Spleen (tissue), 11 donors: ENCODE data around the gene PDXK. TPM values are rescaled to one million over a fixed set of nuclear protein-coding genes. Genes with fewer than 3 reads are reported as not detected.

Source experiments
- DNase-seq: peaks from one replicate; pipeline ENCODE4 v3.0.0-alpha.2; 2020
- H3K27ac ChIP-seq, 8 donors: fragments of 200-600 bp; sonication (generic) in 7 of 8; 1 replicate in 4 of 8; 2 replicates in 4 of 8; pipeline versions ENCODE4 v1.5.0 to v1.8.0; 2016 to 2021; ENCODE audit warnings: inconsistent platforms in 4 of 8, mild to moderate bottlenecking in 4 of 8, moderate library complexity in 1 of 8
- H3K27me3 ChIP-seq, 7 donors: fragments of 200-600 bp; sonication (generic) in 6 of 7; replicated peaks in 1 of 7; 1 replicate in 4 of 7; 2 replicates in 3 of 7; pipeline versions ENCODE4 v1.5.0 to v1.8.0; 2016 to 2021; ENCODE audit warnings: inconsistent platforms in 3 of 7, mild to moderate bottlenecking in 1 of 7
- H3K36me3 ChIP-seq, 6 donors: fragments of 200-600 bp; sonication (generic) in 5 of 6; 1 replicate in 4 of 6; 2 replicates in 2 of 6; pipeline versions ENCODE4 v1.5.0 to v1.8.0; 2016 to 2021; ENCODE audit warnings: inconsistent platforms in 2 of 6
- H3K4me1 ChIP-seq, 6 donors: fragments of 200-600 bp; sonication (generic) in 5 of 6; 1 replicate in 3 of 6; 2 replicates in 3 of 6; pipeline versions ENCODE4 v1.5.0 to v1.8.0; 2016 to 2021; ENCODE audit warnings: inconsistent platforms in 3 of 6
- H3K4me3 ChIP-seq, 8 donors: fragments of 200-600 bp; sonication (generic) in 7 of 8; 1 replicate in 4 of 8; 2 replicates in 4 of 8; pipeline versions ENCODE4 v1.5.0 to v1.8.0; 2016 to 2021; ENCODE audit warnings: inconsistent platforms in 4 of 8, mild to moderate bottlenecking in 4 of 8, moderate library complexity in 2 of 8
- H3K9me3 ChIP-seq, 8 donors: fragments of 200-600 bp; sonication (generic) in 7 of 8; 1 replicate in 4 of 8; 2 replicates in 4 of 8; pipeline versions ENCODE4 v1.5.0 to v1.8.0; 2016 to 2021; ENCODE audit warnings: inconsistent platforms in 4 of 8
- POLR2A ChIP-seq, 3 donors: fragments of 450-650 bp; IDR thresholded peaks; one replicate each; pipeline ENCODE4 v1.5.1; 2017; ENCODE audit warnings: antibody characterized with exemption in 3 of 3, mild to moderate bottlenecking in 1 of 3
- POLR2AphosphoS5 ChIP-seq, 3 donors: sonication (generic); formaldehyde crosslinking; IDR thresholded peaks; one replicate each; pipeline ENCODE4 v1.5.1; 2017; ENCODE audit warnings: antibody characterized with exemption in 3 of 3
- WGBS, 5 donors: extraction: QIAGEN DNeasy Blood & Tissue Kit in 3 of 5; methylation state at CpG; one replicate each; pipeline versions ENCODE4 v1.1.5 to v1.1.7; 2013 to 2018; 5-methylcytosine and 5-hydroxymethylcytosine counted together
- intact Hi-C: fragments of 100-400 bp; cut with DNase I; formaldehyde crosslinking; loops from one replicate; pipeline ENCODE4 v1.15.0; 2023; ENCODE audit warnings: low total_unique reads
- polyA plus RNA-seq, 3 donors: library from polyadenylated mRNA; stranded (reverse); fragments of 200-250 nt; gene quantifications; one replicate each; pipeline ENCODE4 v1.2.1, GENCODE V29; 2013
- total RNA-seq, 7 donors: library from RNA; depleted of rRNA in 3 of 7; stranded (reverse); fragments of >200 nt in 3 of 7; fragmentation: NEBNext Ultra II Directional in 4 of 7; extraction: Animal tissue kit (Norgen Biotek cat#: 25700) in 4 of 7; gene quantifications; one replicate each; pipeline versions ENCODE4 v1.1.0 to v1.2.1, GENCODE V29; 2016 to 2021
- TF ChIP-seq, protein P1 (sequence below), 11 experiments: fragments of 200-600 bp in 7 of 11; fragments of 450-650 bp in 4 of 11; sonication (generic) in 4 of 11; IDR thresholded peaks in 8 of 11; conservative IDR thresholded peaks in 3 of 11; 1 replicate in 7 of 11; 2 replicates in 4 of 11; pipeline versions ENCODE4 v1.4.0 to v1.8.0; 2016 to 2021; ENCODE audit warnings: antibody characterized with exemption in 11 of 11, inconsistent platforms in 4 of 11, mild to moderate bottlenecking in 1 of 11
- donor health status: healthy with polysubstance abuse.
- donor health status: DM: no; HTN: no; CAD: no; lungs with moderate emphysema.
- donor health status: DM: no; HTN: no; CAD: no.
- donor health status: Bipolar disorder and iron deficiency.
- donor health status: healthy.
- donor health status: DM: no; HTN: no; CAD: no.
- donor health status: DM: yes; HTN: yes; CAD: no.

Gene PDXK
- total and polyA plus RNA-seq, 10 donors, result 17.9 to 82.9 (median 51.0) TPM

DNA sequence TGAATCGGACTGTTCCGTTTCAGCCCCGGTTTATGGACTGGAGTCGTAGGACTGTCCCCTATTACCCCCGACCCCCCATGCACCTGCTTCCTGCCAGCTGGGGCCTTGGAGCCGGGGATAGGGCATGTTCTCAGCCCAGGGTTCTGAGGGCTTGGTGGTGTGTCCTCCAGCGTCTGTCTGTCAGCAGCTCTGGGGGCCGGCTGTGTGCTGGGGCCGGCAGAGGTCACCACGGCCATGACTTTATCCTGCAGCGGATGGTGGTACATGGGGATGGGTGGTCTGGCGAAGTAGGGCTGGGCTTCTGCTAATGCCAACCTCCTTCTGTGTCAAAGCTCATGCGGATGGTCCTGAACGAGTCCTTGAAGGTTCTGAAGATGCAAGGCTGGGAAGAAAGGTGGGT is 75.9 kb downstream of the PDXK start:
- WGBS, 5 donors, result 86 to 99% (median 91%) methylated on average over 12 to 14 of the region's 14 CpGs
- peaks cover 13 to 33% (median 16%) of the 10 kb centered on the region in 6 donors for H3K4me1 ChIP-seq
- H3K9me3 ChIP-seq, result no peaks in the 10 kb centered on the region
- intact Hi-C loops, result no loop called here
- H3K27me3 ChIP-seq, result no peaks in the 10 kb centered on the region
- H3K27ac ChIP-seq, result no peak overlapping the region
- DNase-seq, result peak; percentile 66
- TF ChIP-seq POLR2AphosphoS5 (IDR thresholded peaks at IDR 0.05), result peak in 2 of 3 donors; percentile 5 to 12
- TF ChIP-seq POLR2A (IDR thresholded peaks at IDR 0.05), result no peak
- H3K4me3 ChIP-seq, result no peak overlapping the region
- peaks cover 4 to 88% (median 84%) of the 10 kb centered on the region in 6 donors for H3K36me3 ChIP-seq

DNA sequence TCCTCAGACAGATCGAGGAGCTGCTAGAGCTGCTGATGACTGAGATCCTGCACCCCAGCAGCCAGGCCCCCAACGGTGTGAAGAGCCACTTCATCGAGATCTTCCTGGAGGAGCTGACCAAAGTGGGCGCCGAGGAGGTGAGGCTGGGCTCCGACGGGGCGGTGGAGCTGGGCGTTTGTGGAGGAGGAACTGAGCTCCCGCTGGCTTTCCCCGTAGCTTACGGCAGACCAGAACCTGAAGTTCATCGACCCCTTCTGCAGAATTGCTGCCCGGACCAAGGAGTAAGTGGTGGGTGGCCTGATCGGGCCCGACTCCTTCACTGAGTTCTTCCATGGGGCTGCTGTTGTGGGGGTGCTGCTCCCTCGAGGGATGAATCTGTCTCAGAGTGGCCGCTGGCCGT is 78.5 kb downstream of the PDXK start:
- TF ChIP-seq, protein P1, sequence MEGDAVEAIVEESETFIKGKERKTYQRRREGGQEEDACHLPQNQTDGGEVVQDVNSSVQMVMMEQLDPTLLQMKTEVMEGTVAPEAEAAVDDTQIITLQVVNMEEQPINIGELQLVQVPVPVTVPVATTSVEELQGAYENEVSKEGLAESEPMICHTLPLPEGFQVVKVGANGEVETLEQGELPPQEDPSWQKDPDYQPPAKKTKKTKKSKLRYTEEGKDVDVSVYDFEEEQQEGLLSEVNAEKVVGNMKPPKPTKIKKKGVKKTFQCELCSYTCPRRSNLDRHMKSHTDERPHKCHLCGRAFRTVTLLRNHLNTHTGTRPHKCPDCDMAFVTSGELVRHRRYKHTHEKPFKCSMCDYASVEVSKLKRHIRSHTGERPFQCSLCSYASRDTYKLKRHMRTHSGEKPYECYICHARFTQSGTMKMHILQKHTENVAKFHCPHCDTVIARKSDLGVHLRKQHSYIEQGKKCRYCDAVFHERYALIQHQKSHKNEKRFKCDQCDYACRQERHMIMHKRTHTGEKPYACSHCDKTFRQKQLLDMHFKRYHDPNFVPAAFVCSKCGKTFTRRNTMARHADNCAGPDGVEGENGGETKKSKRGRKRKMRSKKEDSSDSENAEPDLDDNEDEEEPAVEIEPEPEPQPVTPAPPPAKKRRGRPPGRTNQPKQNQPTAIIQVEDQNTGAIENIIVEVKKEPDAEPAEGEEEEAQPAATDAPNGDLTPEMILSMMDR (IDR thresholded peaks at IDR 0.05 in 8 of 11, conservative IDR thresholded peaks at IDR 0.05 in 3 of 11), result no peak
- TF ChIP-seq POLR2AphosphoS5 (IDR thresholded peaks at IDR 0.05), result no peak
- TF ChIP-seq POLR2A (IDR thresholded peaks at IDR 0.05), result no peak
- Histone ChIP-seq H3K27me3 (no peaks in the 10 kb centered on the region), H3K4me3 (no peak overlapping the region), H3K36me3 (peaks cover 4 to 100% (median 99%) of the 10 kb centered on the region in 6 donors), H3K9me3 (no peaks in the 10 kb centered on the region), H3K4me1 (peaks cover 0 to 7% (median 0%) of the 10 kb centered on the region in 6 donors), H3K27ac (no peak overlapping the region)
- WGBS, 5 donors, result 90 to 100% (median 92%) methylated on average over 1 to 19 of the region's 19 CpGs
- peak; percentile 70 for DNase-seq
- intact Hi-C loops, result no loop called here

DNA sequence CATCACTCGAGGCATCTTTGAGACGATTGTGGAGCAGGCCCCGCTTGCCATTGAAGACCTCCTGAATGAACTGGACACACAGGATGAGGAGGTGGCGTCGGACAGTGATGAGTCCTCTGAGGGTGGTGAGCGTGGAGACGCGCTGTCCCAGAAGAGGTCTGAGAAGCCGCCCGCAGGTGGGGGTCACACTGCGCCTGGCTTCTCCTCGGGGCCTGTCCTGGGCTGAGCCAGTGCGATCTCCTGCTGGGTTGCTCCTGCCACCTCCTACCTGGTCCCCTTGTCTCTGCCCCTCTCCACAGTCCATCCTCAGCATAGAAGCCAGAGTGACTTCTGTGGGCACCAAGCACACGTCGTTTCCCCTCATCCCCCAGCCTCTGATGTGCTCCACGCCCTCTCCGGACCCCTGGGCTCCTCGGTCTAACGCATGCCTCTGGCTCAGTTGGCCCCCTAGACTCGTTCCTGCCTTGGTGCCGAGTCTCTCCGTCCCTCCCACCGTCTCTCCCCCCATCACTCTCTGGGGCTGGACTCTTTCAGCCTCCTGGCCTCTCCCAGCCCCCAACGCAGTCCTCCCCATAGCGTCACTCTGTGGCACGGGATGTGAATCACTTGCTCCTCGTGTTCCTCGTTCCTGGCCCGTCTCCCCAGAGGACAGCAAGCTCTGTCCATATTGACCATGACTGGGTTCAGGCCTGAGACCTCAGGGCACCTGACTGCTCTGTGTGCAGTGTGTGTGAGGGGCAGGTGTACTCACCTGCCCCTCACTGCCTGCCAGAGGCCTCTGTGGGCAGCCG is 79.2 kb downstream of the PDXK start:
- TF ChIP-seq, protein P1 (IDR thresholded peaks at IDR 0.05 in 8 of 11, conservative IDR thresholded peaks at IDR 0.05 in 3 of 11), result no peak
- TF ChIP-seq POLR2AphosphoS5 (IDR thresholded peaks at IDR 0.05), result peak in 1 of 3 donors; percentile 13
- Histone ChIP-seq H3K4me1 (peaks cover 0 to 4% (median 0%) of the 10 kb centered on the region in 6 donors), H3K9me3 (no peaks in the 10 kb centered on the region), H3K27me3 (no peaks in the 10 kb centered on the region), H3K27ac (no peak overlapping the region), H3K36me3 (peaks cover 4 to 100% (median 99%) of the 10 kb centered on the region in 6 donors), H3K4me3 (no peak overlapping the region)
- 91 to 95% (median 93%) methylated on average over 26 to 30 of the region's 30 CpGs for WGBS, 5 donors
- no peak for DNase-seq
- intact Hi-C loops, result no loop called here

DNA sequence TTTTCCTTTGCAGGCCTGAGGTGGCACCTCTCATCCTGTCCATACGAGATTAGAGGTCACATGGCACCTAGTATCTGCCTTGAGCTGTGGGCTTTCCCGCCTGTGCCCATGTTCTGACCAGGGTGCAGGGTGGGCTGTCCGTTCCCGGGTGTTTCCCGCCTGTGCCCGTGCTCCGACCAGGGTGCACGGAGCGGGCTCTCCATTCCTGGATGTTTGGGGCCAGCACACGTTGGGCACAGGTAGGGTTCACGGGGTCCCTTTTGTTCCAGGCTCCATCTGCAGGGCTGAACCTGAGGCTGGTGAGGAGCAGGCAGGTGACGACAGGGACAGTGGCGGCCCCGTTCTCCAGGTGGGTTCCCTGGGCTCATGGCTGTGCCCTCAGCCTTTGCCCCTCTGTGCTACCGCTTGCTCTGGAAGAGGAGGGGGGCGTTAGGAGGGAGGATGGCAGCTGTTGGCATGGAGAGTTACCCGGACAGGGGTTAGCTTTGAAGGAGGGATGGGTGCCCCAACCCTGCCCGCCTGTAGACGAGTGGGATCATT is 80.4 kb downstream of the PDXK start:
- Histone ChIP-seq H3K27me3 (no peaks in the 10 kb centered on the region), H3K27ac (no peak overlapping the region), H3K4me3 (no peak overlapping the region), H3K36me3 (peaks cover 4 to 100% (median 98%) of the 10 kb centered on the region in 6 donors), H3K9me3 (no peaks in the 10 kb centered on the region), H3K4me1 (peaks cover 0 to 8% (median under 1%) of the 10 kb centered on the region in 6 donors)
- intact Hi-C loops, result no loop called here
- 87 to 95% (median 91%) methylated on average over 19 of the region's 19 CpGs for WGBS, 5 donors
- TF ChIP-seq POLR2A (IDR thresholded peaks at IDR 0.05), result no peak
- peak in 1 of 3 donors; percentile 10 for TF ChIP-seq POLR2AphosphoS5 (IDR thresholded peaks at IDR 0.05)
- no peak for DNase-seq

DNA sequence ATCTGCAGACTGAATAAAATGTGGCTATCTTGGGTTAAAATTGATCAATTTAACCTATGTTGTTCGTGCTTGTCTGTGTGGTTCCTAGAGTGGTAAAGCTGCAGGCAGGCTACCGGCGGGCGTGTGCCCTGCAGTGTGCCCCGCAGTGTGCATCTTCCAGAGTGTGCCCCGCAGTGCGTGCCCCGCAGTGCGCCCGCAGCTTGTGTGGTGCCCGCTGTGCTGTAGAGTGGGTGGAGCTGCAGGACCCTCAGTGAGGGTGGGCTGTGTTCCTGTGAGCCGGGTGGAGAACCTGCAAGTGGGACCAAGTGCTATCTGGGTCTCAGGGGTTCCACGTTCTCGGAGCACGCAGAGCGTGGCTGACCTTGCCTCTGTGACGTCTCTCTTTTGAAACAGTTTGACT is 81.2 kb downstream of the PDXK start:
- no peak overlapping the region for H3K27ac ChIP-seq
- H3K4me1 ChIP-seq, result peaks cover 0 to 16% (median 8%) of the 10 kb centered on the region in 6 donors
- H3K4me3 ChIP-seq, result no peak overlapping the region
- 95 to 97% (median 96%) methylated on average over 13 to 17 of the region's 17 CpGs for WGBS, 5 donors
- TF ChIP-seq, protein P1 (IDR thresholded peaks at IDR 0.05 in 8 of 11, conservative IDR thresholded peaks at IDR 0.05 in 3 of 11), result no peak
- TF ChIP-seq POLR2A (IDR thresholded peaks at IDR 0.05) (no peak), POLR2AphosphoS5 (IDR thresholded peaks at IDR 0.05) (no peak)
- H3K9me3 ChIP-seq, result no peaks in the 10 kb centered on the region
- intact Hi-C loops, result no loop called here
- no peaks in the 10 kb centered on the region for H3K27me3 ChIP-seq
- H3K36me3 ChIP-seq, result peaks cover 4 to 98% (median 93%) of the 10 kb centered on the region in 6 donors
- DNase-seq, result peak; percentile 70
